B cell (primary cell): Measurements from ENCODE around the gene CLSTN2. TPM values are rescaled to one million over a fixed set of nuclear protein-coding genes. Genes with fewer than 3 reads are reported as not detected.

Experiments used
- ATAC-seq: fragments of 200-7000 bp; cut with Tn5 transposase; one replicate; pipeline ENCODE4 v1.10.0; 2021; ENCODE audit warnings: low read depth, mild to moderate bottlenecking, moderate number of reproducible peaks, moderate library complexity
- CTCF ChIA-PET: fragments of 350-600 bp; sonication (Branson Sonifier 250); formaldehyde crosslinking; loops from one replicate; lab custom pipeline; 2021; ENCODE audit warnings: antibody characterized with exemption, inconsistent platforms; lab: Charles Lee
- POLR2A ChIA-PET: fragments of 350-600 bp; sonication (Branson Sonifier 250); formaldehyde crosslinking; loops from one replicate; lab custom pipeline; 2021; ENCODE audit warnings: antibody characterized with exemption; lab: Charles Lee
- DNase-seq: peaks from one replicate; pipeline ENCODE4 v3.0.0; 2013
- H2AFZ ChIP-seq: 2 replicates; pipeline ENCODE4 v1.6.1; 2012; ENCODE audit warnings: mild to moderate bottlenecking, low read depth, low read length; ENCODE audit not compliant: insufficient read depth, poor library complexity, severe bottlenecking
- H3K27ac ChIP-seq, 2 donors: 1 replicate in 1 of 2; 2 replicates in 1 of 2; pipeline ENCODE4 v1.5.1; 2012 to 2013; ENCODE audit warnings: low read length in 2 of 2, mild to moderate bottlenecking in 2 of 2, moderate library complexity in 1 of 2
- H3K27me3 ChIP-seq, 4 experiments: fragments of 200-600 bp in 1 of 4; sonication (generic) in 1 of 4; replicated peaks in 1 of 4; 1 replicate in 2 of 4; 2 replicates in 2 of 4; pipeline versions ENCODE4 v1.6.1 to v1.7.0; 2013 to 2016; ENCODE audit warnings: low read length in 3 of 4, mild to moderate bottlenecking in 2 of 4, mixed read lengths in 1 of 4, moderate library complexity in 1 of 4; ENCODE audit not compliant: insufficient read depth in 4 of 4, control insufficient read depth in 3 of 4; ENCODE audit errors: control extremely low read depth in 1 of 4
- H3K36me3 ChIP-seq, 2 experiments: replicated peaks in 1 of 2; 1 replicate in 1 of 2; 2 replicates in 1 of 2; pipeline versions ENCODE4 v1.6.1 to v1.7.1; 2013; ENCODE audit warnings: low read length in 1 of 2; ENCODE audit not compliant: insufficient read depth in 2 of 2, control insufficient read depth in 1 of 2; ENCODE audit errors: control extremely low read depth in 1 of 2, extremely low read depth in 1 of 2
- H3K4me1 ChIP-seq, 2 donors: fragments of 200-600 bp in 1 of 2; sonication (generic) in 1 of 2; 1 replicate in 1 of 2; 2 replicates in 1 of 2; pipeline versions ENCODE4 v1.5.1 to v1.6.1; 2013 to 2017; ENCODE audit warnings: low read length in 2 of 2; ENCODE audit not compliant: control insufficient read depth in 2 of 2, insufficient read depth in 2 of 2
- H3K4me2 ChIP-seq: replicated peaks from 2 replicates; pipeline ENCODE3; 2012; ENCODE audit warnings: mild to moderate bottlenecking, low read depth, low read length; ENCODE audit not compliant: poor library complexity, severe bottlenecking
- H3K4me3 ChIP-seq, 5 experiments: fragments of 200-600 bp in 1 of 5; sonication (generic) in 1 of 5; 1 replicate in 3 of 5; 2 replicates in 2 of 5; pipeline versions ENCODE4 v1.5.1 to v1.7.0; 2011 to 2016; ENCODE audit warnings: low read length in 4 of 5, mild to moderate bottlenecking in 4 of 5, low read depth in 2 of 5, control low read depth in 1 of 5, moderate library complexity in 1 of 5; ENCODE audit not compliant: insufficient read depth in 1 of 5; ENCODE audit errors: control extremely low read depth in 1 of 5, extremely low read depth in 1 of 5
- H3K79me2 ChIP-seq: fragments of 200-600 bp; sonication (generic); one replicate; pipeline ENCODE4 v1.6.0; 2016; ENCODE audit warnings: low read length; ENCODE audit not compliant: control insufficient read depth, insufficient read depth
- H3K9ac ChIP-seq: fragments of 200-600 bp; sonication (generic); 2 replicates; pipeline ENCODE4 v1.6.1; 2017; ENCODE audit warnings: mild to moderate bottlenecking, low read length, moderate library complexity
- H3K9me3 ChIP-seq, 3 donors: one replicate each; pipeline versions ENCODE4 v1.6.1 to v1.7.1; 2013; ENCODE audit warnings: low read length in 2 of 3; ENCODE audit not compliant: control insufficient read depth in 2 of 3, insufficient read depth in 1 of 3; ENCODE audit errors: control extremely low read depth in 1 of 3
- H4K20me1 ChIP-seq: 2 replicates; pipeline ENCODE4 v1.6.0; 2012; ENCODE audit warnings: mild to moderate bottlenecking, low read length; ENCODE audit not compliant: insufficient read depth, control insufficient read depth, poor library complexity, severe bottlenecking
- H3K27ac Mint-ChIP-seq: one replicate; pipeline ENCODE4 v1.8.0; 2021; ENCODE audit warnings: mixed read lengths
- H3K27me3 Mint-ChIP-seq: one replicate; pipeline ENCODE4 v1.8.0; 2021; ENCODE audit warnings: mixed read lengths
- H3K4me1 Mint-ChIP-seq: one replicate; pipeline ENCODE4 v1.8.0; 2021; ENCODE audit warnings: mixed read lengths
- H3K4me3 Mint-ChIP-seq: one replicate; pipeline ENCODE4 v1.8.0; 2021; ENCODE audit warnings: mixed read lengths
- H3K9me3 Mint-ChIP-seq: one replicate; pipeline ENCODE4 v1.8.0; 2022; ENCODE audit warnings: mixed read lengths; ENCODE audit not compliant: insufficient read depth
- EZH2 ChIP-seq: IDR thresholded peaks from 2 replicates; pipeline ENCODE4 v1.6.1; 2012; ENCODE audit warnings: borderline replicate concordance, low read depth, mild to moderate bottlenecking, moderate library complexity, low read length; ENCODE audit not compliant: insufficient read depth, poor library complexity, severe bottlenecking
- WGBS: methylation state at CpG from one replicate; pipeline ENCODE4 v1.1.5; 2013; ENCODE audit warnings: missing lambda C conversion rate; ENCODE audit not compliant: insufficient coverage; 5-methylcytosine and 5-hydroxymethylcytosine counted together
- intact Hi-C: fragments of 100-400 bp; cut with micrococcal nuclease; formaldehyde crosslinking; loops from one replicate; pipeline ENCODE4 v1.10.0; 2022
- polyA plus RNA-seq: library from polyadenylated mRNA; depleted of rRNA; stranded (reverse); fragments of >200 nt; gene quantifications from 2 replicates; pipeline ENCODE4 v1.2.3, GENCODE V29; 2012
- total RNA-seq, 2 donors: library from RNA; stranded (reverse); fragments of 120-200 nt in 1 of 2; gene quantifications; 1 replicate in 1 of 2; 2 replicates in 1 of 2; pipeline versions ENCODE4 v1.2.3 to v1.2.4, GENCODE V29; 2013 to 2022
- TF ChIP-seq, protein P1 (sequence below): fragments of 200-600 bp; IDR thresholded peaks from one replicate; pipeline ENCODE4 v1.8.0; 2022; ENCODE audit warnings: antibody characterized with exemption, mild to moderate bottlenecking

The CLSTN2 gene
- total and polyA plus RNA-seq, 2 donors (not counting 1 experiment from before 2014, with no cell fraction given) = not detected

DNA sequence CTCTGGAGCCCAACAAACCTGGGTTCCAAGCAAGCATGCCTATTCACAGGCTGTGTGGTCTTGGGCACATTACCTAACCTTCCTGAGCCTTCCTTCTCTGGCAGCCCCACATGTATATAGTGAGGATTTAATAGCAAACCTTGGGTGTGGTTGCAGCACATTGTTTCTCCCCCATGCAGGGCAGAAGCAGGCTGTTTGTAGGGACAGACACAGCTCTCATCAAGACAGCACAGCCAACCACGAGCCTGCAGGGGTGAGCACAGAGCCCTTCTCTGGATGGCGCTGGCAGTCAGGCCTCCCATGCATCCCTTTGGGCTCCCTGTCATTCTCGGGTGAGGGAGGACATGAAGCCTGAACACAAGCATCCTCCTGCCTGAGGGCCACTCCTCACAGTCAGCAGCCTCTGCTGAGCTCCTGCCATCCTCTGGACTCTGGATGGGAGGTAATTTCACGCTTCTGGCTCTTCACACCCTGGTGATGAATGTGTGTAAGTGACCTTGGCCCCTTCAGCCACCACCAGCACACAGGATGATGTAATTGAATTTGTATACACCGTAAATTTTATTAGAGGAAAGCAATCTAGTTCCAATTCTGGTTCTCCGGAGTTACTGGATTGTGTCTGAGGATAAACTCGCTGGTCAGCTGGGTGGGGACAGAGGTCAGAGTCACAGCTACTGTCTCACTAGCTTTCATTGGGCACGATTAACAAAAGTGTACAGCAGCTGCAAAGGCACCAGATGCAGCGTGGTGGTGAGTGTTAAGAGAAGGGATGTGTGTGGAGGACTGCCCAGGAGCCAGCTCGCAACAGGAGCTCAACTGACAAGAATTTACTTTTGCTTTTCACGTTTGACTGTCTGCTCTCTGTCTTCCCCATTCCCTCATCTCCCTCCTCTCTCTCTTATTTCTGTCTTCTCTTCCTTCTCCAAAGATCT is 118.1 kb downstream of the CLSTN2 start:
- no peak overlapping the region for H3K27ac Mint-ChIP-seq
- H3K9ac ChIP-seq = no peak overlapping the region
- H3K79me2 ChIP-seq = no peaks in the 10 kb centered on the region
- intact Hi-C loops = no loop called here
- POLR2A ChIA-PET = no interaction called here
- peaks cover 17% of the 10 kb centered on the region for H3K27me3 Mint-ChIP-seq
- no peak overlapping the region for H2AFZ ChIP-seq
- no peaks in the 10 kb centered on the region for H4K20me1 ChIP-seq
- CTCF ChIA-PET = no interaction called here
- TF ChIP-seq, protein P1, sequence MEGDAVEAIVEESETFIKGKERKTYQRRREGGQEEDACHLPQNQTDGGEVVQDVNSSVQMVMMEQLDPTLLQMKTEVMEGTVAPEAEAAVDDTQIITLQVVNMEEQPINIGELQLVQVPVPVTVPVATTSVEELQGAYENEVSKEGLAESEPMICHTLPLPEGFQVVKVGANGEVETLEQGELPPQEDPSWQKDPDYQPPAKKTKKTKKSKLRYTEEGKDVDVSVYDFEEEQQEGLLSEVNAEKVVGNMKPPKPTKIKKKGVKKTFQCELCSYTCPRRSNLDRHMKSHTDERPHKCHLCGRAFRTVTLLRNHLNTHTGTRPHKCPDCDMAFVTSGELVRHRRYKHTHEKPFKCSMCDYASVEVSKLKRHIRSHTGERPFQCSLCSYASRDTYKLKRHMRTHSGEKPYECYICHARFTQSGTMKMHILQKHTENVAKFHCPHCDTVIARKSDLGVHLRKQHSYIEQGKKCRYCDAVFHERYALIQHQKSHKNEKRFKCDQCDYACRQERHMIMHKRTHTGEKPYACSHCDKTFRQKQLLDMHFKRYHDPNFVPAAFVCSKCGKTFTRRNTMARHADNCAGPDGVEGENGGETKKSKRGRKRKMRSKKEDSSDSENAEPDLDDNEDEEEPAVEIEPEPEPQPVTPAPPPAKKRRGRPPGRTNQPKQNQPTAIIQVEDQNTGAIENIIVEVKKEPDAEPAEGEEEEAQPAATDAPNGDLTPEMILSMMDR = no peak
- no peak for TF ChIP-seq EZH2
- H3K27ac ChIP-seq = no peak overlapping the region
- no peak overlapping the region for H3K4me3 Mint-ChIP-seq
- no peak for DNase-seq
- H3K4me1 Mint-ChIP-seq = no peaks in the 10 kb centered on the region
- no peaks in the 10 kb centered on the region for H3K27me3 ChIP-seq
- H3K36me3 ChIP-seq = no peaks in the 10 kb centered on the region
- peaks cover 0 to 4% (median 0%) of the 10 kb centered on the region in 3 donors for H3K9me3 ChIP-seq
- H3K9me3 Mint-ChIP-seq = no peaks in the 10 kb centered on the region
- ATAC-seq = no peak
- H3K4me1 ChIP-seq = no peaks in the 10 kb centered on the region
- H3K4me2 ChIP-seq = no peak overlapping the region
- 71% methylated on average over 5 of the region's 11 CpGs for WGBS
- no peak overlapping the region for H3K4me3 ChIP-seq

DNA sequence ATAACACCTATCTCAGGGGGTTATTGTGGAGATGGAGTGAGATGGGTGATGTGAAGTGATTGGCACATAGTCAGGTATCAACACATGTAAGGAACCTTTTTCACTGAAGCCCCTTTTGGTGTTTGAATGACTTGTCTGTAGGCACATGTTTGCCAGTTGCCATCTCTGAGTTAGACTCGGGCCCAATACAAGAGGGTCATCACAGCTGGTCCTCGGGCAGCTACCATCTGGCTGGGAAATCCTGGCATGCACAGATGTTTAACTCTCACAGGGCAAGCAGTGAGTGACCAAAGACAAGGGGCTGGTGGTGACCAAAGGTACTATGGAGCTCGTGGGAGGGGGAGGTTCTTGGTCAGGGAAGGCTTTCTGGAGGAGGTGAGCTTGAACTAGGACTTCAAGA is 118.8 kb downstream of the CLSTN2 start:
- intact Hi-C loops = no loop called here
- H3K27me3 Mint-ChIP-seq = peaks cover 20% of the 10 kb centered on the region
- TF ChIP-seq, protein P1 = no peak
- no peak for TF ChIP-seq EZH2
- WGBS = 89% methylated on average over 3 of the region's 3 CpGs
- POLR2A ChIA-PET = no interaction called here
- H3K36me3 ChIP-seq = no peaks in the 10 kb centered on the region
- H3K27ac Mint-ChIP-seq = no peak overlapping the region
- H3K79me2 ChIP-seq = no peaks in the 10 kb centered on the region
- H4K20me1 ChIP-seq = no peaks in the 10 kb centered on the region
- no peaks in the 10 kb centered on the region for H3K27me3 ChIP-seq
- no peak overlapping the region for H3K27ac ChIP-seq
- no peaks in the 10 kb centered on the region for H3K4me1 Mint-ChIP-seq
- DNase-seq = no peak
- H3K4me1 ChIP-seq = no peaks in the 10 kb centered on the region
- H3K9ac ChIP-seq = no peak overlapping the region
- peaks cover 0 to 4% (median 0%) of the 10 kb centered on the region in 3 donors for H3K9me3 ChIP-seq
- H3K4me3 Mint-ChIP-seq = no peak overlapping the region
- ATAC-seq = no peak
- CTCF ChIA-PET = no interaction called here
- no peak overlapping the region for H2AFZ ChIP-seq
- H3K4me2 ChIP-seq = no peak overlapping the region
- H3K4me3 ChIP-seq = no peak overlapping the region
- H3K9me3 Mint-ChIP-seq = no peaks in the 10 kb centered on the region
